Hepatocyte (in vitro differentiated cells): ENCODE results near the gene ABHD4. TPM values are rescaled to one million over a fixed set of nuclear protein-coding genes. Genes with fewer than 3 reads are reported as not detected.

Experiments
- DNase-seq: peaks from one replicate; pipeline ENCODE4 v3.0.0-alpha.2; 2016; ENCODE audit warnings: low spot score
- H2AFZ ChIP-seq: fragments of 200-600 bp; sonication (generic); 2 replicates; pipeline ENCODE4 v1.6.0; 2016; ENCODE audit warnings: antibody characterized with exemption, mild to moderate bottlenecking
- H3K27ac ChIP-seq: fragments of 200-600 bp; sonication (generic); 2 replicates; pipeline ENCODE4 v1.5.1; 2016; ENCODE audit warnings: mild to moderate bottlenecking
- H3K27me3 ChIP-seq: fragments of 200-600 bp; sonication (generic); 2 replicates; pipeline ENCODE4 v1.6.1; 2016
- H3K36me3 ChIP-seq: fragments of 200-600 bp; sonication (generic); replicated peaks from 2 replicates; pipeline ENCODE4 v1.5.1; 2016; ENCODE audit warnings: low read depth; ENCODE audit not compliant: insufficient read depth
- H3K4me1 ChIP-seq: fragments of 200-600 bp; sonication (generic); 2 replicates; pipeline ENCODE4 v1.5.1; 2016; ENCODE audit warnings: mild to moderate bottlenecking, moderate library complexity; ENCODE audit not compliant: insufficient read depth
- H3K4me2 ChIP-seq: fragments of 200-600 bp; sonication (generic); 2 replicates; pipeline ENCODE4 v1.6.0; 2016
- H3K4me3 ChIP-seq: fragments of 200-600 bp; sonication (generic); 2 replicates; pipeline ENCODE4 v1.5.1; 2016; ENCODE audit warnings: mild to moderate bottlenecking
- H3K79me2 ChIP-seq: fragments of 200-600 bp; sonication (generic); 2 replicates; pipeline ENCODE4 v1.6.0; 2017; ENCODE audit warnings: mild to moderate bottlenecking
- H3K9me2 ChIP-seq: fragments of 200-600 bp; sonication (generic); replicated peaks from 2 replicates; pipeline ENCODE4 v1.6.0; 2017; ENCODE audit warnings: mild to moderate bottlenecking; ENCODE audit not compliant: insufficient read depth
- H3K9me3 ChIP-seq: fragments of 200-600 bp; sonication (generic); 2 replicates; pipeline ENCODE4 v1.5.1; 2016; ENCODE audit warnings: low read depth, mild to moderate bottlenecking
- H4K20me1 ChIP-seq: fragments of 200-600 bp; sonication (generic); 2 replicates; pipeline ENCODE4 v1.6.0; 2016; ENCODE audit warnings: mild to moderate bottlenecking; ENCODE audit not compliant: insufficient read depth, poor library complexity, severe bottlenecking
- CTCF ChIP-seq: fragments of 200-600 bp; sonication (generic); IDR thresholded peaks from 2 replicates; pipeline ENCODE4 v1.5.1; 2016; ENCODE audit warnings: antibody characterized with exemption, mild to moderate bottlenecking; ENCODE audit not compliant: poor library complexity
- EZH2 ChIP-seq: fragments of 200-600 bp; sonication (generic); IDR thresholded peaks from 2 replicates; pipeline ENCODE4 v1.6.1; 2016; ENCODE audit warnings: antibody characterized with exemption, mild to moderate bottlenecking, borderline replicate concordance
- EZH2phosphoT487 ChIP-seq: fragments of 200-600 bp; sonication (generic); IDR thresholded peaks from one replicate; pipeline ENCODE4 v1.6.1; 2018; ENCODE audit warnings: antibody characterized with exemption, mild to moderate bottlenecking, low read depth, moderate library complexity; ENCODE audit not compliant: unreplicated experiment, severe bottlenecking
- WGBS: methylation state at CpG from one replicate; pipeline ENCODE4 v1.1.6; 2016; ENCODE audit warnings: low lambda C conversion rate; ENCODE audit errors: missing lambda C conversion rate; 5-methylcytosine and 5-hydroxymethylcytosine counted together
- polyA plus RNA-seq: library from polyadenylated mRNA; unstranded; fragments of >200 nt; fragmentation: Nextera tagmentation; extraction: Ambion mirVana; gene quantifications from 2 replicates; pipeline ENCODE4 v1.2.1, GENCODE V29; 2016
- total RNA-seq: library from RNA; depleted of rRNA; stranded (reverse); fragments of >200 nt; gene quantifications from 2 replicates; pipeline ENCODE4 v1.2.3, GENCODE V29; 2014

The ABHD4 gene
- total and polyA plus RNA-seq, 2 experiments from 2014 or later, result 30.7 to 49.8 TPM

DNA sequence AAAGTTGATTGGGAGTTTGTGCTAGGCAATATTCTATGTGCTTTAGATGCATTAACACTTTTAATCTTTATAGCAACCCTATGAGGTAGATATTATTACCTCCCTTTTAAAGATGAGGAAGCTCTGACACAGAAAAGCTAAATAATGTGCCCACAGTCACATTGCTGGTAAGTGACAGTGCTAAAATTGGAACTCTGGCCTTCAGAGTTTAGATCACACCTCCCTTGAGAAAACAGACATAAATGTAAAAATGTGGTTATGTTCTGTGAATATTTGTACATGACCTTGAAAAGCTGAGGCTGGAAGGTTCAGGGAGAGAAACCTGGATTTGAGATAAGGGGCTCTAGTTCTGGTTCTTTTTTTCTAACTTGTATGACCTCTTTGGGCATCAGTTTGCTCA is 1.9 kb downstream of the ABHD4 start:
- Histone ChIP-seq H2AFZ (no peak overlapping the region), H3K27ac (peak overlapping the region; percentile 98), H3K79me2 (peaks cover 23% of the 10 kb centered on the region), H3K4me3 (no peak overlapping the region), H3K4me1 (peaks cover 15% of the 10 kb centered on the region), H3K9me3 (no peaks in the 10 kb centered on the region), H4K20me1 (no peaks in the 10 kb centered on the region), H3K9me2 (no peaks in the 10 kb centered on the region), H3K4me2 (peak overlapping the region; percentile 80), H3K36me3 (no peaks in the 10 kb centered on the region), H3K27me3 (no peaks in the 10 kb centered on the region)
- DNase-seq, result no peak
- TF ChIP-seq EZH2phosphoT487, result no peak

DNA sequence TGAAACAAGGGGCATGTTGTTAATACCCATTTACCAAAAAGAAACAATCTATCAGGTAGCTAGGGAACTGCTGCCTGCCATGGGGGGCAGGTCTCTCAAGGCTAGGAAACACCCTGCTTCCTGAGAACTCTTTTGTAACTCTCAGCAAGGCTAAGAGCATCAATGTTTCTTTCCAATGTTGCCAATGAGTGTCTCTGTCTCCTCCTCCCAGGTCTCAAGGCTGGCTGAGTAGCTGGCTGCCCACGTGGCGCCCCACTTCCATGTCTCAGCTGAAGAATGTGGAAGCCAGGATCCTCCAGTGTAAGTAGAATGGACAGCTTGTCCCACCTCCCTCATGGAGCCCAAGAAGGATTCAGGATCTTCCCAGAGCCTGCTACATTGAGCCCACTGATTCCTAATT is 3.4 kb downstream of the ABHD4 start:
- H3K4me2 ChIP-seq, result no peak overlapping the region
- no peaks in the 10 kb centered on the region for H4K20me1 ChIP-seq
- no peak overlapping the region for H2AFZ ChIP-seq
- H3K27ac ChIP-seq, result no peak overlapping the region
- no peak for TF ChIP-seq CTCF
- TF ChIP-seq EZH2phosphoT487, result no peak
- no peak for TF ChIP-seq EZH2
- H3K79me2 ChIP-seq, result peaks cover 23% of the 10 kb centered on the region
- no peaks in the 10 kb centered on the region for H3K9me3 ChIP-seq
- no peaks in the 10 kb centered on the region for H3K36me3 ChIP-seq
- no peaks in the 10 kb centered on the region for H3K9me2 ChIP-seq
- no peak overlapping the region for H3K4me3 ChIP-seq
- H3K4me1 ChIP-seq, result peaks cover 24% of the 10 kb centered on the region
- H3K27me3 ChIP-seq, result no peaks in the 10 kb centered on the region
- 97% methylated on average over 2 of the region's 2 CpGs for WGBS
- DNase-seq, result no peak

GRCh38 chr14:22601996-22602395 is 3.9 kb downstream of the ABHD4 start:
- DNase-seq, result no peak
- H3K9me2 ChIP-seq, result no peaks in the 10 kb centered on the region
- TF ChIP-seq EZH2phosphoT487, result no peak
- TF ChIP-seq CTCF, result no peak
- TF ChIP-seq EZH2, result no peak
- no peak overlapping the region for H3K4me3 ChIP-seq
- H3K4me2 ChIP-seq, result no peak overlapping the region
- peaks cover 23% of the 10 kb centered on the region for H3K79me2 ChIP-seq
- peaks cover 28% of the 10 kb centered on the region for H3K4me1 ChIP-seq
- no peaks in the 10 kb centered on the region for H3K36me3 ChIP-seq
- no peak overlapping the region for H3K27ac ChIP-seq
- no peaks in the 10 kb centered on the region for H3K9me3 ChIP-seq
- no peak overlapping the region for H2AFZ ChIP-seq
- 91% methylated on average over 5 of the region's 5 CpGs for WGBS
- no peaks in the 10 kb centered on the region for H4K20me1 ChIP-seq
- no peaks in the 10 kb centered on the region for H3K27me3 ChIP-seq

DNA sequence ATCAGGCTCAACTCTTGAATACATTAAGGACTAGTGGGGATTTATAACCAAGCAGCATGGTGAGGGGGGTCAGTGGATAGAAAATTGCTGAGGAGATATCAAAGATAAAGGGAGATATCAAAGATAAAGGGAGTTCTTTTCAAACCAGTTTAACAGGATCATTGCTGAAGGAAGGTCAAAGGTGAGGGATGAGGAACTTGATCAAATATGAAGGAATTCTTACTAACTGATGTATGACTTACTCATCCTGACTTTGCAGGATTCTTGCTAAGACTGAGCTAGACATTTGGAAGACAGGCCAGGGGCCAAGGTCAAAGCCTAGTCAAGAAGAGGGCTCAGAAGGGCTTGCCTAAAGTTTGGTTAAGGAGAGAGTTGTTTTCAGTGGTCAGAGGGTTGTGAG is 4.8 kb downstream of the ABHD4 start:
- H4K20me1 ChIP-seq, result no peaks in the 10 kb centered on the region
- no peak overlapping the region for H3K4me3 ChIP-seq
- H3K9me2 ChIP-seq, result no peaks in the 10 kb centered on the region
- no peaks in the 10 kb centered on the region for H3K36me3 ChIP-seq
- TF ChIP-seq CTCF (no peak), EZH2phosphoT487 (no peak), EZH2 (no peak)
- no peak for DNase-seq
- H3K79me2 ChIP-seq, result peaks cover 23% of the 10 kb centered on the region
- H3K27ac ChIP-seq, result no peak overlapping the region
- no peak overlapping the region for H2AFZ ChIP-seq
- H3K9me3 ChIP-seq, result no peaks in the 10 kb centered on the region
- no peak overlapping the region for H3K4me2 ChIP-seq
- no peaks in the 10 kb centered on the region for H3K27me3 ChIP-seq
- H3K4me1 ChIP-seq, result peaks cover 35% of the 10 kb centered on the region
